K562 (cell line): ENCODE data around the gene GTF3C4. TPM values are rescaled to one million over a fixed set of nuclear protein-coding genes. Genes with fewer than 3 reads are reported as not detected.

Experiments used
- ATAC-seq: fragments of 200-7000 bp; cut with Tn5 transposase; 3 replicates; pipeline ENCODE4 v1.9.1; 2020; ENCODE audit warnings: moderate library complexity
- BruUV-seq: library from RNA; stranded (reverse); fragments of 400-500 nt; replicated peaks from 2 replicates; lab custom pipeline; 2021; lab: Mats Ljungman, UMichigan
- CTCF ChIA-PET: fragments of 300-600 bp; formaldehyde crosslinking; extraction: SDS; loops from one replicate; lab custom pipeline; 2021; ENCODE audit warnings: low intra/inter-chr PET ratio; lab: Yijun Ruan, JAX
- POLR2A ChIA-PET: fragments of 300-600, 350-650 bp; sonication (Branson Sonifier 250); formaldehyde crosslinking; extraction: SDS; loops from one replicate; lab custom pipeline; 2021; ENCODE audit warnings: antibody characterized with exemption, inconsistent platforms; lab: Yijun Ruan, JAX
- DNase-seq, 4 experiments: peaks; one replicate each; pipeline versions ENCODE4 v3.0.0 to v3.0.0-alpha.2; 2011 to 2018; ENCODE audit warnings: low spot score in 3 of 4, mixed read lengths in 3 of 4; ENCODE audit errors: extremely low read depth in 1 of 4
- FAIRE-seq: peaks from 2 replicates; lab custom pipeline; 2011; peaks lifted over from hg19 to GRCh38; lab: Jason Lieb, UNC
- H2AFZ ChIP-seq: 2 replicates; pipeline ENCODE4 v1.6.0; 2011; ENCODE audit warnings: low read depth, low read length, control low read depth, inconsistent platforms
- H3K27ac ChIP-seq: fragments of 200-600 bp; 3 replicates; pipeline ENCODE4 v1.8.0; 2011; ENCODE audit warnings: low read depth, mild to moderate bottlenecking, control low read depth, inconsistent platforms, low read length, moderate library complexity, mixed read lengths; ENCODE audit errors: extremely low read depth
- H3K27me3 ChIP-seq, 2 experiments: fragments of 300-600 bp in 1 of 2; 2 replicates in 1 of 2; 3 replicates in 1 of 2; pipeline versions ENCODE4 v1.6.0 to v1.8.0; 2011; ENCODE audit warnings: inconsistent platforms in 2 of 2, low read length in 2 of 2, mild to moderate bottlenecking in 1 of 2, mixed read lengths in 1 of 2, moderate library complexity in 1 of 2; ENCODE audit not compliant: control insufficient read depth in 2 of 2, insufficient read depth in 2 of 2
- H3K36me3 ChIP-seq: fragments of 300-600 bp; 3 replicates; pipeline ENCODE4 v1.8.0; 2011; ENCODE audit warnings: mild to moderate bottlenecking, low read length, inconsistent platforms; ENCODE audit not compliant: control insufficient read depth, insufficient read depth
- H3K4me1 ChIP-seq, 2 experiments: fragments of 200-600 bp in 1 of 2; replicated peaks in 1 of 2; 2 replicates in 1 of 2; 3 replicates in 1 of 2; pipeline versions ENCODE4 v1.5.1 to v1.8.0; 2011; ENCODE audit warnings: inconsistent platforms in 2 of 2, low read length in 2 of 2, mild to moderate bottlenecking in 1 of 2, mixed read lengths in 1 of 2, moderate library complexity in 1 of 2; ENCODE audit not compliant: control insufficient read depth in 2 of 2, insufficient read depth in 2 of 2
- H3K4me2 ChIP-seq: 2 replicates; pipeline ENCODE4 v1.6.1; 2011; ENCODE audit warnings: low read length, control low read depth, inconsistent platforms, mixed read lengths; ENCODE audit not compliant: insufficient read depth
- H3K4me3 ChIP-seq: fragments of 200-600 bp; sonication (generic), shearing (Covaris generic); 2 replicates; pipeline ENCODE4 v1.5.1; 2016; ENCODE audit warnings: control low read depth, inconsistent platforms
- H3K79me2 ChIP-seq: fragments of 200-600 bp; 3 replicates; pipeline ENCODE4 v1.8.0; 2011; ENCODE audit warnings: low read length, inconsistent platforms; ENCODE audit not compliant: control insufficient read depth, insufficient read depth
- H3K9ac ChIP-seq, 2 experiments: 2 replicates each; pipeline versions ENCODE4 v1.6.0 to v1.6.1; 2011; ENCODE audit warnings: low read depth in 2 of 2, low read length in 2 of 2, control low read depth in 1 of 2, inconsistent platforms in 1 of 2, mild to moderate bottlenecking in 1 of 2, mixed read lengths in 1 of 2; ENCODE audit not compliant: insufficient read depth in 1 of 2
- H3K9me1 ChIP-seq: one replicate; pipeline ENCODE4 v1.6.0; 2011; ENCODE audit warnings: inconsistent platforms, mild to moderate bottlenecking, low read length, moderate library complexity; ENCODE audit not compliant: control insufficient read depth, insufficient read depth
- H3K9me3 ChIP-seq: replicated peaks from 2 replicates; pipeline ENCODE4 v1.5.1; 2011; ENCODE audit warnings: low read depth, low read length, inconsistent platforms; ENCODE audit not compliant: control insufficient read depth, insufficient read depth
- H4K20me1 ChIP-seq: replicated peaks from 2 replicates; pipeline ENCODE4 v1.6.1; 2011; ENCODE audit warnings: low read length, inconsistent platforms, mixed read lengths; ENCODE audit not compliant: control insufficient read depth, insufficient read depth
- CHD1 ChIP-seq: fragments of 200-600 bp; sonication (generic); IDR thresholded peaks from one replicate; pipeline ENCODE4 v1.6.1; 2012; ENCODE audit warnings: mild to moderate bottlenecking, moderate library complexity, low read length, inconsistent platforms
- EHMT2 ChIP-seq: fragments of 450-650 bp; IDR thresholded peaks from 2 replicates; pipeline ENCODE4 v1.6.1; 2018; ENCODE audit warnings: antibody characterized with exemption
- NCOA1 ChIP-seq: fragments of 450-650 bp; IDR thresholded peaks from 2 replicates; pipeline ENCODE4 v1.6.1; 2016; ENCODE audit warnings: low read depth
- TAF9B ChIP-seq: fragments of 450-650 bp; IDR thresholded peaks from 2 replicates; pipeline ENCODE4 v1.6.1; 2018; ENCODE audit warnings: mild to moderate bottlenecking; ENCODE audit not compliant: partially characterized antibody
- ZC3H8 ChIP-seq: fragments of 450-650 bp; IDR thresholded peaks from 2 replicates; pipeline ENCODE4 v1.6.1; 2017
- ZNF695 ChIP-seq: fragments of 450-650 bp; formaldehyde crosslinking; IDR thresholded peaks from 2 replicates; pipeline ENCODE4 v1.4.0; 2020; ENCODE audit warnings: mild to moderate bottlenecking, moderate library complexity
- WGBS: fragments of 100-300 bp; shearing (Covaris generic); methylation state at CpG from one replicate; pipeline ENCODE4 v1.1.6; 2016; ENCODE audit warnings: low coverage, mixed read lengths; ENCODE audit not compliant: insufficient coverage; ENCODE audit errors: missing lambda C conversion rate; 5-methylcytosine and 5-hydroxymethylcytosine counted together
- in situ Hi-C: fragments of 300-500 bp; cut with MboI; formaldehyde crosslinking; loops from 4 replicates; pipeline ENCODE4 v1.15.0; 2018; ENCODE audit warnings: inconsistent platforms, mixed read lengths
- intact Hi-C: fragments of 100-400 bp; cut with micrococcal nuclease; formaldehyde crosslinking; loops from 2 replicates; pipeline ENCODE4 v1.14.2; 2022
- polyA plus RNA-seq, 8 experiments: library from polyadenylated mRNA; depleted of rRNA in 4 of 8; stranded (reverse) in 5 of 8; unstranded in 3 of 8; fragments of >200 nt; fragmentation: Nextera tagmentation in 2 of 8; fragmentation: Illumina TruSeq in 1 of 8; extraction: Ambion mirVana in 2 of 8; extraction: Trizol in 1 of 8; gene quantifications; 2 replicates each; pipeline versions ENCODE4 v1.2.1 to v1.2.3, GENCODE V29; 2011 to 2014; ENCODE audit warnings: inconsistent platforms in 1 of 8, missing spikeins in 1 of 8
- total RNA-seq, 7 experiments: library from RNA; depleted of rRNA in 6 of 7; stranded (reverse); fragments of >200 nt in 6 of 7; fragmentation: Illumina TruSeq in 2 of 7; extraction: Trizol in 2 of 7; gene quantifications; 2 replicates each; pipeline versions ENCODE4 v1.2.1 to v1.2.3, GENCODE V29; 2011 to 2021; ENCODE audit warnings: low replicate concordance in 1 of 7
- TF ChIP-seq, protein P1 (sequence below): fragments of 450-650 bp; formaldehyde crosslinking; IDR thresholded peaks from 2 replicates; pipeline ENCODE4 v1.4.0; 2022; ENCODE audit warnings: mild to moderate bottlenecking, moderate library complexity
- TF ChIP-seq, protein P2 (sequence below): fragments of 450-650 bp; IDR thresholded peaks from 2 replicates; pipeline ENCODE4 v1.6.1; 2016; ENCODE audit warnings: missing biosample characterization, missing genetic modification characterization
- TF ChIP-seq, protein P3 (sequence below): fragments of 450-650 bp; formaldehyde crosslinking; IDR thresholded peaks from 2 replicates; pipeline ENCODE4 v1.4.0; 2022; ENCODE audit warnings: missing genetic modification characterization

GTF3C4 gene
- total and polyA plus RNA-seq, 9 of the 15 experiments (the other 6 are each of a cell fraction or from before 2014, with no cell fraction given): 3.9 to 20.0 (median 12.2) TPM

DNA sequence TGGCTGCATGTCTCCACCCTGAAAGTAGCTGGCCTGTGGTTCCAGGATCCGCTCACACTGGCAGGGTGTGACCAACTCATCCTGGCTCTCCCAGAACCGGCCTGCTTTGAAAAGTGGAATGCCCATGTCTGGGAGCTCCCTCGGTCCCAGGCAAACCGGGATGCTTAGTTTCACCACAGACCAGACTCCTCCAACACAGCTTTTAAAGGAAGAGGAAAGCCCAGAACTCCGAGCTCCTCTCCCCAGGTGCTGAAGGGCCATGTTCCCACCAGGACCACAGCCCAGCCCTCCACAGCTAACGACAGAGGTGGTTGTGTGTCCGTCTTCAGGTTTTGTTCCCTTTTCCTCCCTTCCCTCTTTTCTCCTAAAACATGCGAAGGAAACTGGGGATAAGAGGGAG, 38.0 kb downstream of the GTF3C4 start:
- peaks cover 42 to 47% of the 10 kb centered on the region in 2 experiments for H3K27me3 ChIP-seq
- POLR2A ChIA-PET: interaction anchor here (0.5 to 1.2 kb wide), 6 partner anchors 8 to 755 kb away, joined by 3 to 4 read pairs (median 3); no protein-coding TSS in a partner anchor
- TF ChIP-seq, protein P1, sequence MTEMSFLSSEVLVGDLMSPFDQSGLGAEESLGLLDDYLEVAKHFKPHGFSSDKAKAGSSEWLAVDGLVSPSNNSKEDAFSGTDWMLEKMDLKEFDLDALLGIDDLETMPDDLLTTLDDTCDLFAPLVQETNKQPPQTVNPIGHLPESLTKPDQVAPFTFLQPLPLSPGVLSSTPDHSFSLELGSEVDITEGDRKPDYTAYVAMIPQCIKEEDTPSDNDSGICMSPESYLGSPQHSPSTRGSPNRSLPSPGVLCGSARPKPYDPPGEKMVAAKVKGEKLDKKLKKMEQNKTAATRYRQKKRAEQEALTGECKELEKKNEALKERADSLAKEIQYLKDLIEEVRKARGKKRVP: no peak
- TF ChIP-seq, protein P2, sequence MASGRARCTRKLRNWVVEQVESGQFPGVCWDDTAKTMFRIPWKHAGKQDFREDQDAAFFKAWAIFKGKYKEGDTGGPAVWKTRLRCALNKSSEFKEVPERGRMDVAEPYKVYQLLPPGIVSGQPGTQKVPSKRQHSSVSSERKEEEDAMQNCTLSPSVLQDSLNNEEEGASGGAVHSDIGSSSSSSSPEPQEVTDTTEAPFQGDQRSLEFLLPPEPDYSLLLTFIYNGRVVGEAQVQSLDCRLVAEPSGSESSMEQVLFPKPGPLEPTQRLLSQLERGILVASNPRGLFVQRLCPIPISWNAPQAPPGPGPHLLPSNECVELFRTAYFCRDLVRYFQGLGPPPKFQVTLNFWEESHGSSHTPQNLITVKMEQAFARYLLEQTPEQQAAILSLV: no peak
- TF ChIP-seq NCOA1 (no peak), EHMT2 (no peak), ZC3H8 (no peak), ZNF695 (CRISPR knock-in tag) (no peak), CHD1 (no peak), TAF9B (no peak)
- TF ChIP-seq, protein P3, sequence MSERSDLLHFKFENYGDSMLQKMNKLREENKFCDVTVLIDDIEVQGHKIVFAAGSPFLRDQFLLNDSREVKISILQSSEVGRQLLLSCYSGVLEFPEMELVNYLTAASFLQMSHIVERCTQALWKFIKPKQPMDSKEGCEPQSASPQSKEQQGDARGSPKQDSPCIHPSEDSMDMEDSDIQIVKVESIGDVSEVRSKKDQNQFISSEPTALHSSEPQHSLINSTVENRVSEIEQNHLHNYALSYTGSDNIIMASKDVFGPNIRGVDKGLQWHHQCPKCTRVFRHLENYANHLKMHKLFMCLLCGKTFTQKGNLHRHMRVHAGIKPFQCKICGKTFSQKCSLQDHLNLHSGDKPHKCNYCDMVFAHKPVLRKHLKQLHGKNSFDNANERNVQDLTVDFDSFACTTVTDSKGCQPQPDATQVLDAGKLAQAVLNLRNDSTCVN (CRISPR knock-in tag): no peak

More for the DNA sequence above, 38.0 kb downstream of the GTF3C4 start:
- no peak overlapping the region for H2AFZ ChIP-seq
- 3% methylated on average over 8 of the region's 8 CpGs for WGBS
- no peaks in the 10 kb centered on the region for H3K9me1 ChIP-seq
- DNase-seq (no peak), ATAC-seq (no peak), FAIRE-seq (no peak)
- no peaks in the 10 kb centered on the region for H3K9me3 ChIP-seq
- in situ Hi-C loops (no loop called here), intact Hi-C loops (no loop called here)
- peaks cover 0 to 3% of the 10 kb centered on the region in 2 experiments; a peak in 1 of 5 replicates for H3K4me1 ChIP-seq
- no peak overlapping the region for H3K4me3 ChIP-seq
- H3K79me2 ChIP-seq: no peaks in the 10 kb centered on the region
- no peaks in the 10 kb centered on the region for H3K36me3 ChIP-seq
- no peak overlapping the region for H3K4me2 ChIP-seq
- CTCF ChIA-PET: no interaction called here
- H3K27ac ChIP-seq: no peak overlapping the region
- no peak overlapping the region for H3K9ac ChIP-seq
- H4K20me1 ChIP-seq: no peaks in the 10 kb centered on the region
- no TSS peak for BruUV-seq
